H1 (cell line): Measurements from ENCODE around the gene ZNF385B.

Experiments
- CTCF ChIP-seq, 3 experiments: IDR thresholded peaks; 1 replicate in 2 of 3; 2 replicates in 1 of 3; pipeline versions ENCODE4 v1.5.1 to v1.6.1; 2011; ENCODE audit warnings: low read length in 3 of 3, mild to moderate bottlenecking in 3 of 3, inconsistent platforms in 2 of 3, low read depth in 1 of 3, moderate library complexity in 1 of 3; ENCODE audit not compliant: insufficient read depth in 1 of 3; ENCODE audit errors: control extremely low read depth in 1 of 3
- KDM5A ChIP-seq: fragments of 200-600 bp; IDR thresholded peaks from 2 replicates; pipeline ENCODE4 v1.7.1; 2012; ENCODE audit warnings: mild to moderate bottlenecking, low read length, inconsistent platforms, mixed read lengths
- PHF8 ChIP-seq: fragments of 200-600 bp; sonication (generic); conservative IDR thresholded peaks from 2 replicates; pipeline ENCODE4 v1.7.1; 2012; ENCODE audit warnings: low read depth, mild to moderate bottlenecking, inconsistent platforms, low read length, moderate library complexity
- POLR2A ChIP-seq, 2 experiments: IDR thresholded peaks; 1 replicate in 1 of 2; 2 replicates in 1 of 2; pipeline ENCODE4 v1.6.1; 2011; ENCODE audit warnings: low read depth in 2 of 2, low read length in 2 of 2, mild to moderate bottlenecking in 2 of 2; ENCODE audit errors: control extremely low read depth in 1 of 2
- SP2 ChIP-seq: IDR thresholded peaks from 2 replicates; pipeline ENCODE4 v1.6.1; 2012; ENCODE audit warnings: mild to moderate bottlenecking, low read length, inconsistent platforms
- TAF1 ChIP-seq: IDR thresholded peaks from 2 replicates; pipeline ENCODE4 v1.6.1; 2011; ENCODE audit warnings: mild to moderate bottlenecking, low read depth, low read length
- TEAD4 ChIP-seq: IDR thresholded peaks from 2 replicates; pipeline ENCODE4 v1.6.1; 2012; ENCODE audit warnings: low read depth, low read length, inconsistent platforms, mixed read lengths
- USF2 ChIP-seq: IDR thresholded peaks from 2 replicates; pipeline ENCODE4 v1.6.1; 2011; ENCODE audit warnings: low read length, improper control_type of control experiment

- TF ChIP-seq POLR2A (IDR thresholded peaks at IDR 0.05; ENCODE audit: control extremely low read depth in 1 of 2, low read depth in 2 of 2, low read length in 2 of 2) (no peak), USF2 (no peak), CTCF (IDR thresholded peaks at IDR 0.05; ENCODE audit: control extremely low read depth in 1 of 3, insufficient read depth in 1 of 3, low read depth in 1 of 3, low read length in 3 of 3) (no peak), SP2 (no peak), PHF8 (no peak), KDM5A (no peak), TEAD4 (no peak), TAF1 (no peak)
Observed at GRCh38 chr2:179817181-179817841, 44.1 kb downstream of the ZNF385B start.
